Fibroblast of lung (primary cell): Measurements from ENCODE around the gene BACH1.

Experiments
- EZH2 ChIP-seq: IDR thresholded peaks from 2 replicates; pipeline ENCODE4 v1.5.1; 2012; ENCODE audit warnings: low read length, control low read depth, mild to moderate bottlenecking; ENCODE audit errors: missing control alignments
- TF ChIP-seq, protein P1 (sequence below), 2 donors: IDR thresholded peaks in 1 of 2; conservative IDR thresholded peaks in 1 of 2; 1 replicate in 1 of 2; 2 replicates in 1 of 2; pipeline ENCODE4 v1.5.1; 2011 to 2012; ENCODE audit warnings: low read length in 2 of 2, control low read depth in 1 of 2, inconsistent platforms in 1 of 2, low read depth in 1 of 2, mild to moderate bottlenecking in 1 of 2

DNA sequence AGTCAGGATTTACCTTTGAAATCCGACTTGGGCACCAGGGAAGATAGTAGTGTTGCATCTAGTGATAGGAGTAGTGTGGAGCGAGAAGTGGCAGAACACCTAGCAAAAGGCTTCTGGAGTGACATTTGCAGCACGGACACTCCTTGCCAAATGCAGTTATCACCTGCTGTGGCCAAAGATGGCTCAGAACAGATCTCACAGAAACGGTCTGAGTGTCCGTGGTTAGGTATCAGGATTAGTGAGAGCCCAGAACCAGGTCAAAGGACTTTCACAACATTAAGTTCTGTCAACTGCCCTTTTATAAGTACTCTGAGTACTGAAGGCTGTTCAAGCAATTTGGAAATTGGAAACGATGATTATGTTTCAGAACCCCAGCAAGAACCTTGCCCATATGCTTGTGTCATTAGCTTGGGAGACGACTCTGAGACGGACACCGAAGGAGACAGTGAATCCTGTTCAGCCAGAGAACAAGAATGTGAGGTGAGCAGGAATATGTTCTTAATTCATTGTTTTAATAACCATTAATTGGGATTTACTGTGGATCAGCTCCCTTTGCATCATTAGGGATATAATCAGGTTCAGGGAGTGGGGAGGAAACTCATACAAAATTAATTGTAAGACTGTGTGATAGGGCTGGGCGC, 28.3 kb downstream of the BACH1 start:
- TF ChIP-seq, protein P1, sequence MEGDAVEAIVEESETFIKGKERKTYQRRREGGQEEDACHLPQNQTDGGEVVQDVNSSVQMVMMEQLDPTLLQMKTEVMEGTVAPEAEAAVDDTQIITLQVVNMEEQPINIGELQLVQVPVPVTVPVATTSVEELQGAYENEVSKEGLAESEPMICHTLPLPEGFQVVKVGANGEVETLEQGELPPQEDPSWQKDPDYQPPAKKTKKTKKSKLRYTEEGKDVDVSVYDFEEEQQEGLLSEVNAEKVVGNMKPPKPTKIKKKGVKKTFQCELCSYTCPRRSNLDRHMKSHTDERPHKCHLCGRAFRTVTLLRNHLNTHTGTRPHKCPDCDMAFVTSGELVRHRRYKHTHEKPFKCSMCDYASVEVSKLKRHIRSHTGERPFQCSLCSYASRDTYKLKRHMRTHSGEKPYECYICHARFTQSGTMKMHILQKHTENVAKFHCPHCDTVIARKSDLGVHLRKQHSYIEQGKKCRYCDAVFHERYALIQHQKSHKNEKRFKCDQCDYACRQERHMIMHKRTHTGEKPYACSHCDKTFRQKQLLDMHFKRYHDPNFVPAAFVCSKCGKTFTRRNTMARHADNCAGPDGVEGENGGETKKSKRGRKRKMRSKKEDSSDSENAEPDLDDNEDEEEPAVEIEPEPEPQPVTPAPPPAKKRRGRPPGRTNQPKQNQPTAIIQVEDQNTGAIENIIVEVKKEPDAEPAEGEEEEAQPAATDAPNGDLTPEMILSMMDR (conservative IDR thresholded peaks at IDR 0.05 in 1 of 2, IDR thresholded peaks at IDR 0.05 in 1 of 2; ENCODE audit: low read depth in 1 of 2, low read length in 2 of 2): no peak
- TF ChIP-seq EZH2: no peak
